IPS-NIHi11 (cell line): ENCODE measurements around the gene RALGDS.

Source experiments
- DNase-seq: peaks from one replicate; pipeline ENCODE4 v3.0.0; 2012; ENCODE audit warnings: mixed read lengths, low spot score

The RALGDS gene

DNA sequence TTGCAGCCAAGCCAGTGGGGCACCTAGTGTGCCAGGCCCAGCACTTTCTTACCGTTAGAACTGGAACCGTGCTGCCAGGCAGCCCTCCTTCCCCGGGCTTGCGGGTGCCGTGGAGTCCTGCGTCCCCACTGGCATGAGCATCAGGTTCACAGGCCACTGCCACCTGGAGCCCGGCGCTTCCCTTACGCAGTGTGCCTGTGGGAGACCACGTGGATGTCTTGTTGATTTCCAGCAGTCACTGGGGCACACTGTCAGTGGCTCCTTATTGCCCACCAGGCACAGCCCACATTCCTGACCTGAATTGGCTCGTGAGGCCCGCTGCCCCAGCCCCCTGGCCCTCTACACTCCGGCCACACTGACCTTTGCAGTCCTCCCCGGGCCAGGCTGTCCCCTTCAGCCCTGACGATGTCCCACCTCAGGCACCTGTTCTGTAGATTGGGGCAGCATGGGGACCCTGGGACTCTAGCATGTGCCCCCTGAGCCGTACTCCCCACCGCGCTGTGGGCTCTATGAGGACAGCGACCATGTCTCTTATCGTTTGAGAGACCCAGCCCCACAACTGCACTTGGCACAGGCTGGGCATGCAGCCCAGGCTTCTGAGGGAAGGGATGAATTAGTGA lies 69.6 kb downstream of the RALGDS start:
- DNase-seq: no peak

DNA sequence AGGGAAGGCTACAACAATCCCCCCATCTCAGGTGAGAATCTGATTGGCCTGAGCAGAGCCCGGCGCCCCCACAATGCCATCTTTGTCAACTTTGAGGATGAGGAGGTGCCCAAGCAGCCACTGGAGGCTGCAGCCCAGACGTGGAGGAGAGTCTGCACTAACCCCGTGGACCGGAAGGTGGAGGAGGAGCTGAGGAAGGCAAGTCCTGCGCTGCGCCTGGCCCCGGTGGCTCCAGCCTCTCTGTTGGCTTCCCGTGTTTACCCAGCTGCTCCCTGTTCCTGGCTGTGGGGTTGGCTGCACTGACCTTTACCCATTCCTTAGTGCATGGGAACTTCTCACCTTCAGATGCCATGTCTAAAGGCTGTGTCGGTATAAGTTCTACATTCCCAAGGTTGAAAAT lies 70.3 kb downstream of the RALGDS start:
- no peak for DNase-seq

- no peak for DNase-seq
These were observed 70.9 kb downstream of the RALGDS start for GRCh38 chr9:133050142-133050541.

DNA sequence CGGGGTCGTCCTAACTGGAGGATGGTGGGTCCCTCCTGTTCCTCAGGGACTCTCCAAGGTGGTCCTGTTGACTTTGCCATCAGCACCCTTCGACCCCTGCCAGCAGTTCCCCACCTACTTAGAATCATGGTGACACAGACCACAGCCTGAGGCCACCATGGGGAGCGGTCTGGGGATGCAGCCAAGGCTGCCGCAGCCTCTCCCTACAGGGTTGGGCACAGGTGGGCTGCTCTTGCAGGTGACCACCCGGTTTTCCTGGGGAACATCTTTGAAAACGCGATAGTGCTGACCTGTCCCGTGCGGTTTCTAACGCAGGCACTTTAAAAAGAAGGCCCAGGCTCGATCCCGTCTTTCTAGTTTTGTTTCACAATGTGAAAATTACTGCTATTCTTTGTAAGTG lies 72.0 kb downstream of the RALGDS start:
- no peak for DNase-seq

- peak; percentile 73 for DNase-seq
These were observed 72.4 kb downstream of the RALGDS start for GRCh38 chr9:133048595-133048994.
